Heart left ventricle (tissue), 16 donors: ENCODE measurements around the gene URB2. TPM values are rescaled to one million over a fixed set of nuclear protein-coding genes. Genes with fewer than 3 reads are reported as not detected.

Experiments used
- ATAC-seq, 4 donors: fragments of 200-7000 bp; cut with Tn5 transposase; one replicate each; pipeline ENCODE4 v1.9.1; 2020 to 2022; ENCODE audit warnings: moderate library complexity in 4 of 4, mild to moderate bottlenecking in 3 of 4, moderate number of reproducible peaks in 1 of 4
- DNase-seq, 5 donors: peaks; one replicate each; pipeline ENCODE4 v3.0.0-alpha.2; 2020
- H3K27ac ChIP-seq, 12 donors: fragments of 200-600 bp; sonication (generic) in 4 of 12; one replicate each; pipeline versions ENCODE4 v1.5.0 to v1.8.0; 2016 to 2022; ENCODE audit warnings: mild to moderate bottlenecking in 2 of 12
- H3K27me3 ChIP-seq, 9 donors: fragments of 200-600 bp; sonication (generic) in 2 of 9; one replicate each; pipeline versions ENCODE4 v1.5.1 to v1.8.0; 2016 to 2022; ENCODE audit warnings: mild to moderate bottlenecking in 3 of 9
- H3K36me3 ChIP-seq, 9 donors: fragments of 200-600 bp; sonication (generic) in 2 of 9; one replicate each; pipeline versions ENCODE4 v1.5.0 to v1.8.0; 2018 to 2022; ENCODE audit warnings: mild to moderate bottlenecking in 2 of 9
- H3K4me1 ChIP-seq, 12 donors: fragments of 200-600 bp; sonication (generic) in 4 of 12; one replicate each; pipeline versions ENCODE4 v1.5.0 to v1.8.0; 2016 to 2022; ENCODE audit warnings: mild to moderate bottlenecking in 3 of 12
- H3K4me3 ChIP-seq, 12 donors: fragments of 200-600 bp; sonication (generic) in 4 of 12; one replicate each; pipeline versions ENCODE4 v1.5.0 to v1.8.0; 2017 to 2022; ENCODE audit warnings: mild to moderate bottlenecking in 9 of 12, moderate library complexity in 4 of 12
- H3K9me3 ChIP-seq, 12 donors: fragments of 200-600 bp; sonication (generic) in 4 of 12; one replicate each; pipeline versions ENCODE4 v1.5.0 to v1.8.0; 2016 to 2022; ENCODE audit warnings: mild to moderate bottlenecking in 1 of 12
- POLR2A ChIP-seq, 2 donors: fragments of 450-650 bp; IDR thresholded peaks; one replicate each; pipeline ENCODE4 v1.6.1; 2017; ENCODE audit warnings: antibody characterized with exemption in 2 of 2, mild to moderate bottlenecking in 2 of 2, moderate library complexity in 2 of 2
- WGBS, 4 donors: extraction: QIAGEN DNeasy Blood & Tissue Kit in 2 of 4; methylation state at CpG; one replicate each; pipeline versions ENCODE4 v1.1.5 to v1.1.7; 2013 to 2018; 5-methylcytosine and 5-hydroxymethylcytosine counted together
- intact Hi-C, 10 donors: fragments of 100-400 bp; cut with DNase I; formaldehyde crosslinking; loops; one replicate each; pipeline versions ENCODE4 v1.11.1 to v1.14.2; 2022
- polyA plus RNA-seq, 2 donors: library from polyadenylated mRNA; stranded (reverse); fragments of 200-250 nt; gene quantifications; one replicate each; pipeline ENCODE4 v1.2.3, GENCODE V29; 2013
- total RNA-seq, 9 donors: library from RNA; depleted of rRNA in 2 of 9; stranded (reverse); fragments of >200 nt in 2 of 9; fragmentation: NEBNext Ultra II Directional in 3 of 9; extraction: Animal tissue kit (Norgen Biotek cat#: 25700) in 3 of 9; gene quantifications; one replicate each; pipeline versions ENCODE4 v1.1.0 to v1.2.4, GENCODE V29; 2016 to 2023
- TF ChIP-seq, protein P1 (sequence below), 12 donors: fragments of 200-600 bp; sonication (generic) in 4 of 12; IDR thresholded peaks; one replicate each; pipeline versions ENCODE4 v1.5.0 to v1.8.0; 2018 to 2022; ENCODE audit warnings: antibody characterized with exemption in 12 of 12, mild to moderate bottlenecking in 5 of 12
- donor health status: ischemic (EF 13 %, LVEDD 7.1; RV severe dilation, severe dysfunction).
- donor health status: healthy with polysubstance abuse.
- donor health status: DM: no; HTN: yes; CAD: no.
- donor health status: DM: no; HTN: no; CAD: no.
- donor health status: ischemic (EF 25% LVEDD 6.9; RV normal size, moderate dysfunction).
- donor health status: ischemic (EF 25% LVEDD 5.7; RV mildly dilated, moderate dysfunction).
- donor health status: healthy.
- donor health status: DM: yes; HTN: yes; CAD: no.
- donor health status: ischemic (EF 35%, LVEDD 5.7; RV mildly dilated, moderate dysfunction).
- donor health status: nonischemic (EF 11% LVEDD 7.7; RV severe dilation, severe dysfunction).
- donor health status: DM: yes; HTN: yes; CAD: no.
- donor health status: PGD.
- donor health status: ischemic (EF 29% LVEDD 5.4; RV normal size, mild dysfunction).
- donor health status: nonischemic (EF 23%, LVEDD 6.1; RV moderate dilation, normal function).

URB2 gene
- total and polyA plus RNA-seq, 11 donors, result 1.4 to 6.7 (median 5.0) TPM

DNA sequence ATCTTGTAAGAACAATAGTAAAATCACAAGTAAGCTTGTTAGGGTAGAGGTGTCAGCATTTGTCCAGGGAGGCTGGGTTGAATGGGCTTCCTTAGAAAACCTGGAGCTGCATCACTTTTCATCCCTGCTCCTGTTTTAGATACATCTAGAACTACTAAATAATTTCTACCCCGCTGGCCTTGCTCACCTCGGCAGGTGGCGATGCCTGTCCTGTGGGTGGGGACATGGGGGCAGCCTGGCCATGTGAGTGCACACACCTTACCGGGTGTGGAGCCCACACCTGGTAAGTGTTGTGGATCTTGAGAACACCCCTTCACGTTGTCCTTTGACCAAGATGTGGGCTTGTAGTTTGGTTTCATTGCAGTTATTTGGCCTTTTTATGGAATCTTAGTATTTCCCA, 29.7 kb downstream of the URB2 start:
- no peaks in the 10 kb centered on the region for H3K27me3 ChIP-seq
- 93 to 97% (median 95%) methylated on average over 5 of the region's 5 CpGs for WGBS, 4 donors
- TF ChIP-seq, protein P1, sequence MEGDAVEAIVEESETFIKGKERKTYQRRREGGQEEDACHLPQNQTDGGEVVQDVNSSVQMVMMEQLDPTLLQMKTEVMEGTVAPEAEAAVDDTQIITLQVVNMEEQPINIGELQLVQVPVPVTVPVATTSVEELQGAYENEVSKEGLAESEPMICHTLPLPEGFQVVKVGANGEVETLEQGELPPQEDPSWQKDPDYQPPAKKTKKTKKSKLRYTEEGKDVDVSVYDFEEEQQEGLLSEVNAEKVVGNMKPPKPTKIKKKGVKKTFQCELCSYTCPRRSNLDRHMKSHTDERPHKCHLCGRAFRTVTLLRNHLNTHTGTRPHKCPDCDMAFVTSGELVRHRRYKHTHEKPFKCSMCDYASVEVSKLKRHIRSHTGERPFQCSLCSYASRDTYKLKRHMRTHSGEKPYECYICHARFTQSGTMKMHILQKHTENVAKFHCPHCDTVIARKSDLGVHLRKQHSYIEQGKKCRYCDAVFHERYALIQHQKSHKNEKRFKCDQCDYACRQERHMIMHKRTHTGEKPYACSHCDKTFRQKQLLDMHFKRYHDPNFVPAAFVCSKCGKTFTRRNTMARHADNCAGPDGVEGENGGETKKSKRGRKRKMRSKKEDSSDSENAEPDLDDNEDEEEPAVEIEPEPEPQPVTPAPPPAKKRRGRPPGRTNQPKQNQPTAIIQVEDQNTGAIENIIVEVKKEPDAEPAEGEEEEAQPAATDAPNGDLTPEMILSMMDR (IDR thresholded peaks at IDR 0.05), result no peak
- no peak for TF ChIP-seq POLR2A (IDR thresholded peaks at IDR 0.05)
- peaks cover 0 to 96% (median 81%) of the 10 kb centered on the region in 9 donors for H3K36me3 ChIP-seq
- no peaks in the 10 kb centered on the region for H3K9me3 ChIP-seq
- intact Hi-C loops, result no loop called here
- no peaks in the 10 kb centered on the region for H3K4me1 ChIP-seq
- H3K4me3 ChIP-seq, result no peak overlapping the region
- ATAC-seq, result no peak
- DNase-seq, result no peak
- H3K27ac ChIP-seq, result no peak overlapping the region

DNA sequence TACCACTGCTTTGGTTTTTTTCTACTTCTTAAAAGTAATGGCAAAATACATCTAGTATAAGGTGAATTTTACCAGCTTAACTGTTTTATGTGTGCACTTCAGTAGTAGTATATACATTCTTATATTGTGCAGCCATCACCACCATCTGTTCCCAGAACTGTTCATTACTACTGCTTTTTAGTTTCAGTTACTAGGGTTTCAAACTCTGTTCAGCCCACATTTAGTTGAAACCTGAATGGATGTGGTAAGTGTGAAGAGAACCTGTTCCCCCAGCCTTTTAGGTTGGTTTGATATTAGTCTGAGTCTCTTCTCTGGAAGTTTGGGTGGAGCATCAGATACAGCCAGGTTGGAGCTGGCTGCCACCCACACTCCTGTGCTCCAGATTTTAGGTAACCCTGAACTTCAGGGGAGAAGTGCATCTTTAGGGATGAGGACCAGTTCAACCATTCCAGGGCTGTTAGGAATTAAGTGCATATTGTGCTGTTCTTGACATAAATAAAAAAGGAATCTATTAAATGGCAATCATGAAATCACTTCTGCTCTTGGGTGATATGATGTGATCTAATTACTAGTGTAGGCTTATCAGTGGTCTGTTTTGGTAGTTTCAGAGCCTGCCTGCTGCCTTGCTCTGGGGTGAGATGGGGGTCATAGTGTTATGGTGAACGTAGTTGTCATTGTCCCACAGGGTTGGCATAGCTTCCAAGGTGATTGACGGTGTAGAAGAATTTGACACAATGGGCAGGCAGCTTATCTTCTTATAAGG, 32.1 kb downstream of the URB2 start:
- Histone ChIP-seq H3K9me3 (no peaks in the 10 kb centered on the region), H3K4me3 (no peak overlapping the region), H3K27ac (no peak overlapping the region), H3K27me3 (no peaks in the 10 kb centered on the region), H3K36me3 (peaks cover 0 to 78% (median 58%) of the 10 kb centered on the region in 9 donors), H3K4me1 (peaks cover 0 to 6% (median 0%) of the 10 kb centered on the region in 12 donors)
- ATAC-seq (no peak), DNase-seq (no peak)
- TF ChIP-seq, protein P1 (IDR thresholded peaks at IDR 0.05), result no peak
- TF ChIP-seq POLR2A (IDR thresholded peaks at IDR 0.05), result no peak
- WGBS, 4 donors, result 86 to 94% (median 89%) methylated on average over 2 of the region's 2 CpGs
- intact Hi-C loops, result no loop called here

DNA sequence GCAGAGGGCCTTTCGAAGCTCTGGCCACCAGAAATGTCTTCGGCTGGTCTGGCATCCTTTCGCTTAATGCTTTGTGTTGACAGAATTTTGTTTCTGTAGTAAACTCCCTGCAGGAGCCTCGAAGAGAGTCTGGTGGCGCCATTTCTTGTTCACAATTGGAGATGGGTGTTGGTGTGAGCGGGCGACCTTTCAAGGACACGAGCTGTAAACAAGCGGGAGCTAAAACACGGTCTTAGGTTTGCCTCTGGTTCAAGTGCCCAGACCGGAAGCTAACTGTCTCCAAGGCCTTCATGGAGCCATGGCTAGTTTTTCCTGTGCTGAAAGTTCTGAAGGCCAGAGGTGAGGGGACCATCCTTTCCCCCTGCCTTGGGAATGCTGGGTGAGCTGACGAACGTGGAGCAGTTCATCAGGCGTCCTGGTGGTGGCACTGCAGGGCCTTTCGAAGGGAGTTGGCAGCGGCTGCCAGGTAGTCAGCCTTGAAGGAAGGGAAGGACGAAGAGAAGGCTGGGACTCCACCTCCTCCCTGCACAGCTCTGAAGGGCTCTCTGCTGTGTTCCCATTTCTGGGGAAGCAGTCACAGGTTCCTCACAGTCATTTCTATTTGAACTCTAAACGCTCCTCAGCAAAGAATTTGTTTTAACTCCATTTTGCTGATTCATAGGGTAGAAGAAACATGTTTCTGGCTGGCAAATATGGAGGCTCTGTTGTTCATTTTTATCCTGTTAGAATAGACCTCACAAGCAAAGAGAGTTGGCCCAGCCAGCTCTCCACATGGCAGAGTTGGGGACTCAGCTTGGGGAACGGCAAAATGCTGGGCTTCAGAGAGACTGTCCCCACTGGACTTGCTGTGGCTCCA, 35.2 kb downstream of the URB2 start:
- TF ChIP-seq, protein P1 (IDR thresholded peaks at IDR 0.05), result peak; percentile 75 to 92 (median 88)
- TF ChIP-seq POLR2A (IDR thresholded peaks at IDR 0.05), result no peak
- peak; percentile 80 to 95 (median 92) for ATAC-seq

DNA sequence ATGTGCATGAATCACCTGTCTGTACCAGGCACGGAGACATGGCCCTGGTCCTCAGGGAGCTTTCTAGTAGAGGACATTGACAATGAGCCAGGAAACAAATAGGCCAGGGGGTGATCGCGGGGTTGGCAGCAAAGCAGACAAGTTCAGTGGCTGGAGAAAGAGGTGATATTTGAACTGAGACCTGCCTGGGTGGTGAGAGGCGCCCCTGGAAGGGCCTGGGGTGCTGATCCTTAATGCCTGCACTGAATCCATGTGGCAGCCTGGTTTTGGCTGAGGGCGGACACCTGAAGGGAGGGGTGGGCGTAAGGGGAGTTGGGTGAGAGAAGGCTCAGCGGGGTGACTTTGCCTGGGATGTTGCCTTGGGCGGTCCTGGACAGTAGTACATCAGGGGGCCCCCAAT, 35.9 kb downstream of the URB2 start:
- H3K9me3 ChIP-seq, result no peaks in the 10 kb centered on the region
- H3K27me3 ChIP-seq, result no peaks in the 10 kb centered on the region
- peaks cover 0 to 6% (median 0%) of the 10 kb centered on the region in 12 donors for H3K4me1 ChIP-seq
- peaks cover 0 to 42% (median 27%) of the 10 kb centered on the region in 9 donors for H3K36me3 ChIP-seq
- intact Hi-C loops, result loop anchor here (1.0 to 10.0 kb wide), 14 partner anchors 185 to 650 kb away; partner anchors contain the start of gene GALNT2 (in 2 of the 10)
- TF ChIP-seq POLR2A (IDR thresholded peaks at IDR 0.05), result no peak
- TF ChIP-seq, protein P1 (IDR thresholded peaks at IDR 0.05), result no peak
- 84 to 92% (median 90%) methylated on average over 8 of the region's 8 CpGs for WGBS, 4 donors
- no peak for DNase-seq
- no peak for ATAC-seq
- H3K27ac ChIP-seq, result no peak overlapping the region
- H3K4me3 ChIP-seq, result no peak overlapping the region

More for the DNA sequence above, 35.2 kb downstream of the URB2 start:
- DNase-seq, result peak; percentile 78 to 89 (median 81)
- Histone ChIP-seq H3K9me3 (no peaks in the 10 kb centered on the region), H3K36me3 (peaks cover 0 to 49% (median 34%) of the 10 kb centered on the region in 9 donors), H3K27me3 (no peaks in the 10 kb centered on the region), H3K4me3 (no peak overlapping the region), H3K27ac (no peak overlapping the region), H3K4me1 (peaks cover 0 to 6% (median 0%) of the 10 kb centered on the region in 12 donors)
- intact Hi-C loops, result loop anchor here (1.0 to 10.0 kb wide), 14 partner anchors 186 to 651 kb away; partner anchors contain the start of gene GALNT2 (in 2 of the 10)
- WGBS, 4 donors, result 55 to 60% (median 58%) methylated on average over 19 of the region's 19 CpGs
